ENCODE measurements around the gene RIT2.

Gene RIT2

GRCh38 chr18:43049021-43049420, 66.5 kb downstream of the RIT2 start:
- DNase-seq (ENCODE audit: low read depth in 1 of 2, low spot score in 1 of 2), result no peak
- H3K27me3 ChIP-seq (ENCODE audit: insufficient read depth, poor library complexity, severe bottlenecking), result no peaks in the 10 kb centered on the region
- TF ChIP-seq, protein P1, sequence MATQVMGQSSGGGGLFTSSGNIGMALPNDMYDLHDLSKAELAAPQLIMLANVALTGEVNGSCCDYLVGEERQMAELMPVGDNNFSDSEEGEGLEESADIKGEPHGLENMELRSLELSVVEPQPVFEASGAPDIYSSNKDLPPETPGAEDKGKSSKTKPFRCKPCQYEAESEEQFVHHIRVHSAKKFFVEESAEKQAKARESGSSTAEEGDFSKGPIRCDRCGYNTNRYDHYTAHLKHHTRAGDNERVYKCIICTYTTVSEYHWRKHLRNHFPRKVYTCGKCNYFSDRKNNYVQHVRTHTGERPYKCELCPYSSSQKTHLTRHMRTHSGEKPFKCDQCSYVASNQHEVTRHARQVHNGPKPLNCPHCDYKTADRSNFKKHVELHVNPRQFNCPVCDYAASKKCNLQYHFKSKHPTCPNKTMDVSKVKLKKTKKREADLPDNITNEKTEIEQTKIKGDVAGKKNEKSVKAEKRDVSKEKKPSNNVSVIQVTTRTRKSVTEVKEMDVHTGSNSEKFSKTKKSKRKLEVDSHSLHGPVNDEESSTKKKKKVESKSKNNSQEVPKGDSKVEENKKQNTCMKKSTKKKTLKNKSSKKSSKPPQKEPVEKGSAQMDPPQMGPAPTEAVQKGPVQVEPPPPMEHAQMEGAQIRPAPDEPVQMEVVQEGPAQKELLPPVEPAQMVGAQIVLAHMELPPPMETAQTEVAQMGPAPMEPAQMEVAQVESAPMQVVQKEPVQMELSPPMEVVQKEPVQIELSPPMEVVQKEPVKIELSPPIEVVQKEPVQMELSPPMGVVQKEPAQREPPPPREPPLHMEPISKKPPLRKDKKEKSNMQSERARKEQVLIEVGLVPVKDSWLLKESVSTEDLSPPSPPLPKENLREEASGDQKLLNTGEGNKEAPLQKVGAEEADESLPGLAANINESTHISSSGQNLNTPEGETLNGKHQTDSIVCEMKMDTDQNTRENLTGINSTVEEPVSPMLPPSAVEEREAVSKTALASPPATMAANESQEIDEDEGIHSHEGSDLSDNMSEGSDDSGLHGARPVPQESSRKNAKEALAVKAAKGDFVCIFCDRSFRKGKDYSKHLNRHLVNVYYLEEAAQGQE (IDR thresholded peaks at IDR 0.05; ENCODE audit: insufficient replicate concordance, low read depth), result no peak
- TF ChIP-seq SPI1 (IDR thresholded peaks at IDR 0.05; ENCODE audit: borderline replicate concordance, low read depth), result no peak
- no peak for TF ChIP-seq POLR2AphosphoS5 (IDR thresholded peaks at IDR 0.05; ENCODE audit: low read depth)
- no peak for TF ChIP-seq GABPA (IDR thresholded peaks at IDR 0.05; ENCODE audit: low read depth)
- TF ChIP-seq CTCF (IDR thresholded peaks at IDR 0.05; ENCODE audit: insufficient read depth, low read length), result no peak
- no peak overlapping the region for H3K27ac ChIP-seq (replicated peaks)
- H3K4me3 ChIP-seq (replicated peaks; ENCODE audit: insufficient read depth, low read length), result no peak overlapping the region

DNA sequence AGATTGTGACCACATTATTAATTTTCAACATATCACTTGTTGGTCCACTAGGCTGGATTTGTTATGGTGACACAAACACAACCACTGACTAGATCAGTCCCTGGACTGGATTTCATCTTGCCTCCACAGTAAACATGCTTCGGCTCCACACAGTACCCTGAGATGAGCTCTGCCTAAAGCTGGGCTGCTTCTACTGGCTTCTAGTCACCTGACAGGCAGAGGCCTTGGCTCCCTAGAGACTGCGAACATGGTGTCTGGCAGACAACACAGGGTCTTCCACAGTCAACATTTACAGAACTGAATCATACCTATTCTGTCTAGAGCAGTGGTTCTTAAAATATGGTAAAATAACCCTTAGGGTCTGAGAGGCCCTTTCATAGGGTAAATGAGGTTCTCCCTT, 69.2 kb downstream of the RIT2 start:
- TF ChIP-seq, protein P1 (IDR thresholded peaks at IDR 0.05; ENCODE audit: insufficient replicate concordance, low read depth), result no peak
- DNase-seq (ENCODE audit: low read depth in 1 of 2, low spot score in 1 of 2), result no peak
- Histone ChIP-seq H3K4me3 (replicated peaks; ENCODE audit: insufficient read depth, low read length) (no peak overlapping the region), H3K27ac (replicated peaks) (no peak overlapping the region), H3K27me3 (ENCODE audit: insufficient read depth, poor library complexity, severe bottlenecking) (no peaks in the 10 kb centered on the region)

- no peak for DNase-seq (ENCODE audit: low read depth in 1 of 2, low spot score in 1 of 2)
- H3K27ac ChIP-seq (replicated peaks), result no peak overlapping the region
- TF ChIP-seq POLR2AphosphoS5 (IDR thresholded peaks at IDR 0.05; ENCODE audit: low read depth), result no peak
- TF ChIP-seq SPI1 (IDR thresholded peaks at IDR 0.05; ENCODE audit: borderline replicate concordance, low read depth), result no peak
- no peak for TF ChIP-seq GABPA (IDR thresholded peaks at IDR 0.05; ENCODE audit: low read depth)
- TF ChIP-seq CTCF (IDR thresholded peaks at IDR 0.05; ENCODE audit: insufficient read depth, low read length), result no peak
- TF ChIP-seq, protein P1 (IDR thresholded peaks at IDR 0.05; ENCODE audit: insufficient replicate concordance, low read depth), result no peak
- no peak overlapping the region for H3K4me3 ChIP-seq (replicated peaks; ENCODE audit: insufficient read depth, low read length)
- no peaks in the 10 kb centered on the region for H3K27me3 ChIP-seq (ENCODE audit: insufficient read depth, poor library complexity, severe bottlenecking)
These were observed 71.9 kb downstream of the RIT2 start for GRCh38 chr18:43043626-43044025.

GRCh38 chr18:43040281-43040680, 75.2 kb downstream of the RIT2 start:
- Histone ChIP-seq H3K27me3 (ENCODE audit: insufficient read depth, poor library complexity, severe bottlenecking) (no peaks in the 10 kb centered on the region), H3K27ac (replicated peaks) (no peak overlapping the region), H3K4me3 (replicated peaks; ENCODE audit: insufficient read depth, low read length) (no peak overlapping the region)
- TF ChIP-seq POLR2AphosphoS5 (IDR thresholded peaks at IDR 0.05; ENCODE audit: low read depth) (no peak), CTCF (IDR thresholded peaks at IDR 0.05; ENCODE audit: insufficient read depth, low read length) (no peak), SPI1 (IDR thresholded peaks at IDR 0.05; ENCODE audit: borderline replicate concordance, low read depth) (no peak), GABPA (IDR thresholded peaks at IDR 0.05; ENCODE audit: low read depth) (no peak)
- TF ChIP-seq, protein P1 (IDR thresholded peaks at IDR 0.05; ENCODE audit: insufficient replicate concordance, low read depth), result no peak
- DNase-seq (ENCODE audit: low read depth in 1 of 2, low spot score in 1 of 2), result no peak

Data from HL-60 (cell line).